Endothelial cell (in vitro differentiated cells): Measurements from ENCODE around the gene DUOX2. TPM values are rescaled to one million over a fixed set of nuclear protein-coding genes. Genes with fewer than 3 reads are reported as not detected.

ENCODE experiments used
- DNase-seq: peaks from one replicate; pipeline ENCODE4 v3.0.0; 2021; ENCODE audit warnings: low spot score
- H3K27ac Mint-ChIP-seq: one replicate; pipeline ENCODE4 v1.8.0; 2021; ENCODE audit warnings: mixed read lengths, inconsistent platforms; ENCODE audit not compliant: unreplicated experiment
- H3K27me3 Mint-ChIP-seq: one replicate; pipeline ENCODE4 v1.8.0; 2021; ENCODE audit warnings: mild to moderate bottlenecking, moderate library complexity, mixed read lengths, inconsistent platforms; ENCODE audit not compliant: unreplicated experiment
- H3K36me3 Mint-ChIP-seq: one replicate; pipeline ENCODE4 v1.8.0; 2021; ENCODE audit warnings: mild to moderate bottlenecking, low read depth, mixed read lengths, inconsistent platforms; ENCODE audit not compliant: unreplicated experiment
- H3K4me1 Mint-ChIP-seq: one replicate; pipeline ENCODE4 v1.8.0; 2021; ENCODE audit warnings: mild to moderate bottlenecking, mixed read lengths, inconsistent platforms; ENCODE audit not compliant: unreplicated experiment
- H3K4me3 Mint-ChIP-seq: one replicate; pipeline ENCODE4 v1.8.0; 2021; ENCODE audit warnings: mild to moderate bottlenecking, mixed read lengths, inconsistent platforms; ENCODE audit not compliant: unreplicated experiment
- H3K9me3 Mint-ChIP-seq: one replicate; pipeline ENCODE4 v1.8.0; 2021; ENCODE audit warnings: mixed read lengths, inconsistent platforms; ENCODE audit not compliant: unreplicated experiment
- total RNA-seq: library from RNA; stranded (reverse); fragmentation: NEBNext Ultra II Directional; extraction: Animal tissue kit (Norgen Biotek cat#: 25700); gene quantifications from one replicate; pipeline ENCODE4 v1.2.1, GENCODE V29; 2021; ENCODE audit not compliant: unreplicated experiment
- TF ChIP-seq, protein P1 (sequence below): fragments of 200-600 bp; sonication (generic); IDR thresholded peaks from one replicate; pipeline ENCODE4 v1.5.0; 2021; ENCODE audit warnings: antibody characterized with exemption; ENCODE audit not compliant: unreplicated experiment

Gene DUOX2
- total RNA-seq, 1 donor from 2014 or later, result 1.2 TPM

- Mint-ChIP-seq H3K27ac (no peak overlapping the region), H3K4me3 (no peak overlapping the region), H3K27me3 (peaks cover 47% of the 10 kb centered on the region), H3K36me3 (peaks cover 3% of the 10 kb centered on the region), H3K4me1 (peaks cover 27% of the 10 kb centered on the region), H3K9me3 (no peaks in the 10 kb centered on the region)
- DNase-seq, result no peak
- TF ChIP-seq, protein P1, sequence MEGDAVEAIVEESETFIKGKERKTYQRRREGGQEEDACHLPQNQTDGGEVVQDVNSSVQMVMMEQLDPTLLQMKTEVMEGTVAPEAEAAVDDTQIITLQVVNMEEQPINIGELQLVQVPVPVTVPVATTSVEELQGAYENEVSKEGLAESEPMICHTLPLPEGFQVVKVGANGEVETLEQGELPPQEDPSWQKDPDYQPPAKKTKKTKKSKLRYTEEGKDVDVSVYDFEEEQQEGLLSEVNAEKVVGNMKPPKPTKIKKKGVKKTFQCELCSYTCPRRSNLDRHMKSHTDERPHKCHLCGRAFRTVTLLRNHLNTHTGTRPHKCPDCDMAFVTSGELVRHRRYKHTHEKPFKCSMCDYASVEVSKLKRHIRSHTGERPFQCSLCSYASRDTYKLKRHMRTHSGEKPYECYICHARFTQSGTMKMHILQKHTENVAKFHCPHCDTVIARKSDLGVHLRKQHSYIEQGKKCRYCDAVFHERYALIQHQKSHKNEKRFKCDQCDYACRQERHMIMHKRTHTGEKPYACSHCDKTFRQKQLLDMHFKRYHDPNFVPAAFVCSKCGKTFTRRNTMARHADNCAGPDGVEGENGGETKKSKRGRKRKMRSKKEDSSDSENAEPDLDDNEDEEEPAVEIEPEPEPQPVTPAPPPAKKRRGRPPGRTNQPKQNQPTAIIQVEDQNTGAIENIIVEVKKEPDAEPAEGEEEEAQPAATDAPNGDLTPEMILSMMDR, result no peak
Observed at GRCh38 chr15:45116482-45117307, 2.7 kb upstream of the DUOX2 start.

DNA sequence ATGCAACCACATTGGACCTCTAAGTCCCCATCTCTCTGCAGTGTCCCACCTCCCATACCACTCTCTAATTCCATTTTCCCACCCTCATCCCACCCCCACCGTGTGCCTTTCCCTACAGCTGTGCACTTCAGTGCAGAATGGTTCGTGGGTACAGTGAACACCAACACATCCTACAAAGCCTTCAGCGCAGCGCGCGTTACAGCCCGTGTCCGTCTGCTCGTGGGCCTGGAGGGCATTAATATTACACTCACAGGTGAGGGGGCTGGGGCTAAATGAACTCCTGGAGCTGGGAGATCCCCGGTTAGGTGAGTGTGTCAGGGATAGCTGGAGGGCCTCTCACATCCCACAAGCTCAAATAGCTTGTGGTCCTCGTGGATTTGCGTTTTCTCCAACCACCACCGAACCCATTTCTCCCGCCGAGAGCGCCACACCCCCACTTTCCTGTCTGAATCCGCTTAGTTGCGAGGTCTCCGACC, 2.1 kb upstream of the DUOX2 start:
- Mint-ChIP-seq H3K9me3 (no peaks in the 10 kb centered on the region), H3K4me1 (peaks cover 22% of the 10 kb centered on the region), H3K27ac (no peak overlapping the region), H3K36me3 (peaks cover 3% of the 10 kb centered on the region), H3K27me3 (peaks cover 47% of the 10 kb centered on the region), H3K4me3 (no peak overlapping the region)
- TF ChIP-seq, protein P1, result no peak
- DNase-seq, result no peak

- H3K36me3 Mint-ChIP-seq, result peaks cover 3% of the 10 kb centered on the region
- no peaks in the 10 kb centered on the region for H3K9me3 Mint-ChIP-seq
- H3K4me1 Mint-ChIP-seq, result peaks cover 21% of the 10 kb centered on the region
- no peak overlapping the region for H3K27ac Mint-ChIP-seq
- H3K4me3 Mint-ChIP-seq, result no peak overlapping the region
- no peak for DNase-seq
- H3K27me3 Mint-ChIP-seq, result peaks cover 49% of the 10 kb centered on the region
- TF ChIP-seq, protein P1, result no peak
Observed at GRCh38 chr15:45115312-45115820, 1.4 kb upstream of the DUOX2 start.

- H3K9me3 Mint-ChIP-seq, result no peaks in the 10 kb centered on the region
Observed at GRCh38 chr15:45114751-45115085, 746 bp upstream of the DUOX2 start.

More at GRCh38 chr15:45114751-45115085, 746 bp upstream of the DUOX2 start:
- peaks cover 3% of the 10 kb centered on the region for H3K36me3 Mint-ChIP-seq
- no peak overlapping the region for H3K27ac Mint-ChIP-seq
- H3K27me3 Mint-ChIP-seq, result peaks cover 53% of the 10 kb centered on the region
- peaks cover 24% of the 10 kb centered on the region for H3K4me1 Mint-ChIP-seq
- DNase-seq, result no peak
- no peak overlapping the region for H3K4me3 Mint-ChIP-seq
- TF ChIP-seq, protein P1, result no peak
